ENCODE data around the gene GLI1. TPM values are rescaled to one million over a fixed set of nuclear protein-coding genes. Genes with fewer than 3 reads are reported as not detected.

GLI1 gene
- total RNA-seq, 1 donor from 2014 or later = 0.96 TPM

DNA sequence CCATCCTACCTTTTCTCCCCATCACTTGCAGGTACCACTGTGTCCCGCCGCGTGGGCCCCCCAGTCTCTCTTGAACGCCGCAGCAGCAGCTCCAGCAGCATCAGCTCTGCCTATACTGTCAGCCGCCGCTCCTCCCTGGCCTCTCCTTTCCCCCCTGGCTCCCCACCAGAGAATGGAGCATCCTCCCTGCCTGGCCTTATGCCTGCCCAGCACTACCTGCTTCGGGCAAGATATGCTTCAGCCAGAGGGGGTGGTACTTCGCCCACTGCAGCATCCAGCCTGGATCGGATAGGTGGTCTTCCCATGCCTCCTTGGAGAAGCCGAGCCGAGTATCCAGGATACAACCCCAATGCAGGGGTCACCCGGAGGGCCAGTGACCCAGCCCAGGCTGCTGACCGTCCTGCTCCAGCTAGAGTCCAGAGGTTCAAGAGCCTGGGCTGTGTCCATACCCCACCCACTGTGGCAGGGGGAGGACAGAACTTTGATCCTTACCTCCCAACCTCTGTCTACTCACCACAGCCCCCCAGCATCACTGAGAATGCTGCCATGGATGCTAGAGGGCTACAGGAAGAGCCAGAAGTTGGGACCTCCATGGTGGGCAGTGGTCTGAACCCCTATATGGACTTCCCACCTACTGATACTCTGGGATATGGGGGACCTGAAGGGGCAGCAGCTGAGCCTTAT lies 10.8 kb downstream of the GLI1 start:
- intact Hi-C loops (cut with micrococcal nuclease) = loop anchor here (10.0 kb wide), 1 partner anchor 224 kb away; the partner anchor contains the start of gene OS9
- H3K27ac Mint-ChIP-seq = no peak overlapping the region
- DNase-seq = no peak
- no peaks in the 10 kb centered on the region for H3K9me3 Mint-ChIP-seq
- H3K4me1 Mint-ChIP-seq = peaks cover 25% of the 10 kb centered on the region
- no peaks in the 10 kb centered on the region for H3K27me3 Mint-ChIP-seq
- no peak overlapping the region for H3K4me3 Mint-ChIP-seq
- H3K36me3 Mint-ChIP-seq (ENCODE audit: low read depth) = peaks cover 60% of the 10 kb centered on the region

DNA sequence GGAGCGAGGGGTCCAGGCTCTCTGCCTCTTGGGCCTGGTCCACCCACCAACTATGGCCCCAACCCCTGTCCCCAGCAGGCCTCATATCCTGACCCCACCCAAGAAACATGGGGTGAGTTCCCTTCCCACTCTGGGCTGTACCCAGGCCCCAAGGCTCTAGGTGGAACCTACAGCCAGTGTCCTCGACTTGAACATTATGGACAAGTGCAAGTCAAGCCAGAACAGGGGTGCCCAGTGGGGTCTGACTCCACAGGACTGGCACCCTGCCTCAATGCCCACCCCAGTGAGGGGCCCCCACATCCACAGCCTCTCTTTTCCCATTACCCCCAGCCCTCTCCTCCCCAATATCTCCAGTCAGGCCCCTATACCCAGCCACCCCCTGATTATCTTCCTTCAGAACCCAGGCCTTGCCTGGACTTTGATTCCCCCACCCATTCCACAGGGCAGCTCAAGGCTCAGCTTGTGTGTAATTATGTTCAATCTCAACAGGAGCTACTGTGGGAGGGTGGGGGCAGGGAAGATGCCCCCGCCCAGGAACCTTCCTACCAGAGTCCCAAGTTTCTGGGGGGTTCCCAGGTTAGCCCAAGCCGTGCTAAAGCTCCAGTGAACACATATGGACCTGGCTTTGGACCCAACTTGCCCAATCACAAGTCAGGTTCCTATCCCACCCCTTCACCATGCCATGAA lies 11.5 kb downstream of the GLI1 start:
- Mint-ChIP-seq H3K27ac (no peak overlapping the region), H3K4me1 (peaks cover 26% of the 10 kb centered on the region), H3K27me3 (no peaks in the 10 kb centered on the region), H3K4me3 (no peak overlapping the region), H3K36me3 (ENCODE audit: low read depth) (peaks cover 63% of the 10 kb centered on the region), H3K9me3 (no peaks in the 10 kb centered on the region)
- DNase-seq = no peak
- intact Hi-C loops (cut with micrococcal nuclease) = loop anchor here (10.0 kb wide), 1 partner anchor 224 kb away; the partner anchor contains the start of gene OS9

DNA sequence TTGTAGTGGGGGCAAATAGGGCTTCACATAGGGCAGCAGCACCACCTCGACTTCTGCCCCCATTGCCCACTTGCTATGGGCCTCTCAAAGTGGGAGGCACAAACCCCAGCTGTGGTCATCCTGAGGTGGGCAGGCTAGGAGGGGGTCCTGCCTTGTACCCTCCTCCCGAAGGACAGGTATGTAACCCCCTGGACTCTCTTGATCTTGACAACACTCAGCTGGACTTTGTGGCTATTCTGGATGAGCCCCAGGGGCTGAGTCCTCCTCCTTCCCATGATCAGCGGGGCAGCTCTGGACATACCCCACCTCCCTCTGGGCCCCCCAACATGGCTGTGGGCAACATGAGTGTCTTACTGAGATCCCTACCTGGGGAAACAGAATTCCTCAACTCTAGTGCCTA lies 12.1 kb downstream of the GLI1 start:
- no peaks in the 10 kb centered on the region for H3K9me3 Mint-ChIP-seq
- H3K36me3 Mint-ChIP-seq (ENCODE audit: low read depth) = peaks cover 68% of the 10 kb centered on the region
- no peaks in the 10 kb centered on the region for H3K27me3 Mint-ChIP-seq

DNA sequence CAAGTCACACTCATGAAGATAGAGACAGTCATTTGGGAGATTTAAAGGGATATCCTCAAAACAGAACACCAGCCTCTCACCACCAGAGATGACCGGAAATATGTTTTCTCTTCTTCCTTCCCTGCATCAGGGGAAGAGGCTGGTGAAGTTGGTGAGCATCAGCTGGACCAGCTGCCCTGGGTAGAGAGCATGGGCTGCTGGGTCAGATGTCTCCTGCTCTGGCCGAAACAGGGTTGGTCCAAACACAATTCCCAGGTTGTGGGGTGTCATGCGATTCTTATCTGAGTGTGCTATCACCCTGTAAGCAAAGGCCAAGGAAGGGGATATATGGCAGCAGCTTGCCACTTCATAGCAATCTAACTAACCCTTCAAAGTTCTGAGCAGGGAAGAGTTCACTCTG lies 12.8 kb downstream of the GLI1 start:
- Mint-ChIP-seq H3K27ac (no peak overlapping the region), H3K4me1 (peaks cover 35% of the 10 kb centered on the region), H3K4me3 (no peak overlapping the region), H3K9me3 (no peaks in the 10 kb centered on the region), H3K27me3 (no peaks in the 10 kb centered on the region), H3K36me3 (ENCODE audit: low read depth) (peaks cover 68% of the 10 kb centered on the region)
- DNase-seq = no peak
- intact Hi-C loops (cut with micrococcal nuclease) = loop anchor here (10.0 kb wide), 1 partner anchor 222 kb away; the partner anchor contains the start of gene OS9

More for the DNA sequence above, 12.1 kb downstream of the GLI1 start:
- Mint-ChIP-seq H3K27ac (no peak overlapping the region), H3K4me3 (no peak overlapping the region), H3K4me1 (peaks cover 31% of the 10 kb centered on the region)
- DNase-seq = no peak
- intact Hi-C loops (cut with micrococcal nuclease) = loop anchor here (10.0 kb wide), 1 partner anchor 223 kb away; the partner anchor contains the start of gene OS9

DNA sequence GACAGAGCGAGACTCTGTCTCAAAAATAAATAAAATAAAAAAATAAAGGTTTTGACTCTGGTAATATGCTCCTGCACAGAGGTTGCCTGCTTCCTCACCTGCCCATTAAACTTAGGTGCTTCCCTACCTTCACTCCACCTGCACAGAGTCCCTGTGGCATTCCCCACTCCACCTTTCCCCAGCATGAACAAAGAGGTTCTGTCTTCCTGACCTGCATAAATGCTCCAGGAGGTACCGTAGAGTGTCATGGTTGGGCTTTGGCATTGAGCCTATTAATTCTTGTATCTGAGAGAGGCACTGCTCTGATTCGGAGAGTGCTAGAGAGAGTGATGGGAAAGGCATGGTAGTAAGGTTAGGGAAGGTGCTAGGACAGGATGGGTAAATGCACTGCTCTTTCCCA lies 13.8 kb downstream of the GLI1 start:
- H3K4me1 Mint-ChIP-seq = peaks cover 42% of the 10 kb centered on the region
- DNase-seq = no peak
- peaks cover 65% of the 10 kb centered on the region for H3K36me3 Mint-ChIP-seq (ENCODE audit: low read depth)
- H3K9me3 Mint-ChIP-seq = no peaks in the 10 kb centered on the region
- H3K4me3 Mint-ChIP-seq = no peak overlapping the region
- H3K27me3 Mint-ChIP-seq = no peaks in the 10 kb centered on the region
- intact Hi-C loops (cut with micrococcal nuclease) = loop anchor here (10.0 kb wide), 1 partner anchor 221 kb away; the partner anchor contains the start of gene OS9
- peak overlapping the region; percentile 2 for H3K27ac Mint-ChIP-seq

DNA sequence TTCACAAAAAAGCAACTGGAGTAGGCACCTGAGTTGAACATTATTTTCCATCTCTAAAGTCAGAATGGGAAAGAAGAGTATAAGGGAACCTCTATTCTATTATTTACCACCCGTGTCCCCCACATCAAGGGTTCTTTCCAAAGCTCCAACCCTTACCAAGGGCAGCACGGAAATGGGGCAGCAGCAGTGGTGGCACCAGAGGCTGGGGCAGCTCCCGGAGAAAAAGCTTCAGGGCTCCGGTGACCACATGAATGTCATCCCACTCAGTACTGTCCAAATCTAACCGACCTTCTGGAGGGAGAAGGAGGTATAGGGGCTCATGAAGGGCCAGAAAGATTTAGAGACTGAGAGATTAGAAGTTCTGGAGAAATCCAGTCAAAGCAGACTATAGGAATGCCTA lies 14.3 kb downstream of the GLI1 start:
- intact Hi-C loops (cut with micrococcal nuclease) = loop anchor here (10.0 kb wide), 1 partner anchor 221 kb away; the partner anchor contains the start of gene OS9

DNA sequence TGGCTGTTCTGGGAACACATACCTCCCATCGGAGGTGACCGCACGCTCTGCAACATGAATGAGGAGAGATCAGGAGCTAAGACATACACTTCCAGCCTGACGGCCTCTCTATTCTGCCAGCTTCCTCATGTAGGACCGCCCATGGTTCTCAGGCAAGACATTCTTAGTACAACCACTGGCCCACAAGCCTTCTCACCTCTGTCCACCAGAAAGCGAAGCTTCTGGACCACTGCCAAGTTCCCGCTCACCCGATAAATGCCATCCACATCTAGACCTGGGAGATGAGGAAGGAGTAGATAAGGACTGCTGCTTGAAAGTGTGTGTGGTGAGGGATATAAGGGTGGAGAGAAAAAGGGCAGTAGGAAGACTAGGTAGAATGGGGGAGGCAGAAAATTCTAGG lies 14.8 kb downstream of the GLI1 start:
- Mint-ChIP-seq H3K4me1 (peaks cover 51% of the 10 kb centered on the region), H3K9me3 (no peaks in the 10 kb centered on the region), H3K4me3 (peak overlapping the region; percentile 72), H3K27me3 (no peaks in the 10 kb centered on the region), H3K27ac (peak overlapping the region; percentile 68), H3K36me3 (ENCODE audit: low read depth) (peaks cover 65% of the 10 kb centered on the region)
- intact Hi-C loops (cut with micrococcal nuclease) = loop anchor here (10.0 kb wide), 1 partner anchor 220 kb away; the partner anchor contains the start of gene OS9
- no peak for DNase-seq

More for the DNA sequence above, 14.3 kb downstream of the GLI1 start:
- no peak for DNase-seq
- H3K27me3 Mint-ChIP-seq = no peaks in the 10 kb centered on the region
- peak overlapping the region; percentile 68 for H3K27ac Mint-ChIP-seq
- H3K9me3 Mint-ChIP-seq = no peaks in the 10 kb centered on the region
- H3K4me1 Mint-ChIP-seq = peaks cover 47% of the 10 kb centered on the region
- H3K4me3 Mint-ChIP-seq = peak overlapping the region; percentile 72
- peaks cover 67% of the 10 kb centered on the region for H3K36me3 Mint-ChIP-seq (ENCODE audit: low read depth)

DNA sequence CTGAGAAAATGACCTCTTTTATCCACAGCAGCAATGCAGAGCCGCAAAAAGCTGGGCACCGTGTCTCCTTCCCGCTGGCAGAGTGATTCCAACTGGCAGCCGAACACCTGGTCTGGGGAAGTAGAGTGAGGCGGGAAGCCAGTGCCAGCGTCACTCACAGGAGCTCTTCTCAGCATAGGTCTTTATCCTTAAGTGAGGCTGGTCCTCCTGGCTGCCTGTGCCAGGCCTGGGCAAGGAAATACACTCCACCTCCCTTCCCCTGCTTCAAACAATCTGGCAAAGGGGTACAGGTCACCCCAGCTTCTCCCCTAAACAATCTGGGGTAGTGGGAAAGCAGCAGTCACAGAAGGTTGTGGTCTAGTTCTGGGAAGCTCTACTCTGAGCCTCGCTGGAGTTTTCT lies 15.3 kb downstream of the GLI1 start:
- Mint-ChIP-seq H3K36me3 (ENCODE audit: low read depth) (peaks cover 64% of the 10 kb centered on the region), H3K4me1 (peaks cover 55% of the 10 kb centered on the region), H3K4me3 (peak overlapping the region; percentile 72), H3K27ac (peak overlapping the region; percentile 68), H3K9me3 (no peaks in the 10 kb centered on the region), H3K27me3 (no peaks in the 10 kb centered on the region)
- intact Hi-C loops (cut with micrococcal nuclease) = loop anchor here (5.0 to 10.0 kb wide), 3 partner anchors 220 to 468 kb away; partner anchors contain the start of genes OS9 and ZBTB39
- no peak for DNase-seq

DNA sequence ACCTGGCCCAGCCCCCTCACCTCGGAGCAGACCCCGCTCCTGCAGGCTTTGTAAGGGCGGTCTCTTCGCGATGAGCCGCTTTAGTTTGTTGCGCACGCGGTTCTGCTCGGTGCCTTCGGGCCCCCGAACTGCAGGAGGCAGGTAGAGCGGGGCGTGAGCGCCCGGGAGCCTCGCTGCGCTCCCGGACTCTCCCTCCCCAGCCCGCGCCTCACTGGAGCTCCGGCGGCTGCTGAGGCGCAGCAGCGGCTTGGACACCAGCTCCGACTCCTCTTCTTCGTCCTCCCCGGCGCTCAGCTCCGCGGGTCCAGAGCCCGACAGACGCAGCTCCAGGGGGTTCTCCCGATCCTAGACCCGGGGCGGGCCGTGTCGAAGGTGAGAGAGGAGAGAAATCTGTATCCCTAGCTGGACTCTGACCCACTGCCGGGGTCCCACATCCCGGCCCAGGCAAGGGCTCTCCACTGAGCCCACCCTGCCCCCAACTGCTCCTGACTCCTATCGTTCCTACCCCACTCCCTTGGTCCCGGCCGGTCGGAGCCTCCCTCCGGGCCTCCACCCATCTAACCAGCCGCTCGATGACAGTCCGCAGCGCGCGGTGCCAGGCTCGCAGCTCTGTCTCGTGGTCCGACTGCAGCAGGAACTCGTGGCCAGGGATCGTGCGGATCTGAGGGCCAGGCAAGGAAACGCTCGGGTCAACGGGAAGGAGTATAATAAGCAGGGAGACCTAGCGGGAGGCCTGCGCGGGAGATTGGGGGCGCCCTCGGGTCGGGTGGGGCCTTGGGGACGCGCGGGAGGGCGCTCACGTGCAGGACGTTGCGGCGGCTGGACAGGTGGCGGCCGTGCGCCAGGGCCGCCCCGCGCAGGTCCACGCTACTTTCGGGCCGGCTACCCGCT lies 15.9 kb downstream of the GLI1 start:
- no peaks in the 10 kb centered on the region for H3K27me3 Mint-ChIP-seq
- intact Hi-C loops (cut with micrococcal nuclease) = loop anchor here (1.0 to 10.0 kb wide), 4 partner anchors 16 to 468 kb away; partner anchors contain the start of genes GLI1, OS9 and ZBTB39
- H3K9me3 Mint-ChIP-seq = no peaks in the 10 kb centered on the region
- peak overlapping the region; percentile 97 for H3K27ac Mint-ChIP-seq
- no peak for DNase-seq
- peaks cover 64% of the 10 kb centered on the region for H3K36me3 Mint-ChIP-seq (ENCODE audit: low read depth)
- H3K4me3 Mint-ChIP-seq = peak overlapping the region; percentile 96
- H3K4me1 Mint-ChIP-seq = peaks cover 62% of the 10 kb centered on the region

DNA sequence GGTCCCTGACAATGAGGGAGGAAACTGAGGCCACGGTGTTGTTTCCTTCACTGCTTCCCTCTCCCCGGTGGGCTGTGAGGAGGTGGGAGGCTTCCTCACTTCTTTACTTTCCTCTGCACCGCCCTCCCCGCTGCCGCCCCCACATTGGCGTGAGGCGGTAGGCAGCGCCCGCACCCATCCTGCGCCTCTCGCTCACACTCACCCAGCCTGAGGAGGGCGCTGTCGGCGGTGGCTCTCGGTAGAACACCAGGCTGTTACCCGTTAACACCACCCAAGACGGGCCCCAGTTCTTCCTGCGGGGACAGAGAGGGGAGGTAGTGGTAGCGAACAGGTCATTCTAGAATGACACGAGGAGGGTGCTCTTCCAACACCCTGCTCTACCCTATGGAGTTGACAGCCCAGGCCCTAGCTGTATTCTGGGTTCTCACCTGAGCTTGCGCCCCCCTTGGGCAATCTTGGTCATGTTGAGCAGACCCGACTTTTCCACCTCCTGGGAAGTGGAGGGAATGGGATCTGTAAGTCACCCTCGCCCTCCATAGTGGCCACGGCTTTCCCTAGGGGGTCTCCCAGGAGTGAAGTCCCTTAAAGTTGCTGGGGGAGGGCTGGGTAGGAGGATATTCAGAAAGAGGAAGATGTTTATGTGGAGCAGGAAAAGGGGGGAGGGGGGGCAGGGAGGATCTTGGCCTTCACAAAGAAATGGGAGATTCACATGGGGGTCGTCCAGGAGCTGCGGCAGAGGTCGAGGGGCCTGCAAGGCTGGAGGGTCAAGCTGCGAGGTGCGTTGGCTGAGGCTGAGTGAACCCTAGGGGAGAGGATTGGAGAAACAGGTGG lies 16.8 kb downstream of the GLI1 start:
- H3K27ac Mint-ChIP-seq = peak overlapping the region; percentile 97
- DNase-seq = peak; percentile 93
- H3K36me3 Mint-ChIP-seq (ENCODE audit: low read depth) = peaks cover 60% of the 10 kb centered on the region
- intact Hi-C loops (cut with micrococcal nuclease) = loop anchor here (1.0 to 10.0 kb wide), 4 partner anchors 17 to 469 kb away; partner anchors contain the start of genes GLI1, OS9 and ZBTB39
- no peaks in the 10 kb centered on the region for H3K9me3 Mint-ChIP-seq
- peak overlapping the region; percentile 96 for H3K4me3 Mint-ChIP-seq
- no peaks in the 10 kb centered on the region for H3K27me3 Mint-ChIP-seq
- H3K4me1 Mint-ChIP-seq = peaks cover 68% of the 10 kb centered on the region

DNA sequence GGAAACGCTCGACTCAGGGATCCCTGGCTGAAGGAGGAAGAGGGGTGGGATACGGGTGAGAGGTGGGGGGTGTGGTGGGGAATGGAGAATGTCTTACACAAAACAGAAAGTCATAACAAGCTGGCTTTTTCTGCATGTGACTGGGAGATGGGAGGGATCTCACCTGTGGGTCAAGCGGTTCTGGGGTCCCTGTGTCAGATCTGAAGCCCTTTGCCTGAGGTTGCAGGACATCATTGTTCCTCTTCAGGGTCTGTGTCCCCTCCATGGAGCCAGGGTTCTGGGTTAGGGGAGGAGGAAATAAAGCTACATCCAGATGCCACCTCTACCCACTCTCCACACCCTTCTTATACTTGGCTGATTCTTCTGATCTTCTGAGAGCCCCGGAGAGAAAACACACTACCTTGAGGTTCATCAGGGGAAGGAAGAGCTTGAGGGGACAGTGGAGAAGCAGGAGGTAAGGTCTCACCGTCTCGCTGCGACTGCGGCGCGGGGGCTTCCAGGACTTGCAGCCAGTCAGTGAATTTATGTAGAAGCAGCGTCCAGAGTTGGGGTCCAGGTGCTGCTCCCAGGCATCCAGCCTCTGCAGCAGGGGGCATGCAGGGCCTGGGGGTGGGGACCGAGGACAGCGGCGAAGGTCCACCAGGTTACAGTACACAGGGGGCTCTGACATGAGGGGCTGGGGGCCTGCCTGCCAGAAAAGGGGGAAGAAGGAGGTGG lies 17.6 kb downstream of the GLI1 start:
- no peaks in the 10 kb centered on the region for H3K27me3 Mint-ChIP-seq
- peak overlapping the region; percentile 97 for H3K27ac Mint-ChIP-seq
- H3K4me3 Mint-ChIP-seq = peak overlapping the region; percentile 96
- intact Hi-C loops (cut with micrococcal nuclease) = loop anchor here (1.0 to 10.0 kb wide), 4 partner anchors 18 to 470 kb away; partner anchors contain the start of genes GLI1, OS9 and ZBTB39
- no peaks in the 10 kb centered on the region for H3K9me3 Mint-ChIP-seq
- H3K36me3 Mint-ChIP-seq (ENCODE audit: low read depth) = peaks cover 55% of the 10 kb centered on the region
- DNase-seq = peak; percentile 76
- peaks cover 71% of the 10 kb centered on the region for H3K4me1 Mint-ChIP-seq

Data from activated CD4-positive, alpha-beta T cell treated with anti-CD3 and anti-CD28 coated beads, Interleukin-2, amount 10 ng/mL, durations not matched to agents 24 days and 14 days (primary cell).